T-helper 9 cell (primary cell): Measurements from ENCODE around the gene PLEKHG3.
"Not testable (repeated sequence)": the region's sequence is repeated elsewhere in the genome, so short reads cannot be mapped to it uniquely, and the experiment has no call there.

Source experiments
- DNase-seq: peaks from one replicate; pipeline ENCODE4 v3.0.0-alpha.2; 2020

PLEKHG3 gene

GRCh38 chr14:64688811-64689281, 15.4 kb upstream of the PLEKHG3 start:
- no peak for DNase-seq

GRCh38 chr14:64689289-64689688, 14.9 kb upstream of the PLEKHG3 start:
- no peak for DNase-seq

- not testable (repeated sequence) for DNase-seq
Observed at GRCh38 chr14:64690607-64691006, 13.6 kb upstream of the PLEKHG3 start.

GRCh38 chr14:64691376-64691775, 12.8 kb upstream of the PLEKHG3 start:
- DNase-seq: no peak

GRCh38 chr14:64692189-64692985, 11.8 kb upstream of the PLEKHG3 start:
- DNase-seq: no peak

GRCh38 chr14:64692986-64693809, 11.0 kb upstream of the PLEKHG3 start:
- no peak for DNase-seq

GRCh38 chr14:64693810-64694165, 10.4 kb upstream of the PLEKHG3 start:
- no peak for DNase-seq

GRCh38 chr14:64695071-64695470, 9.2 kb upstream of the PLEKHG3 start:
- no peak for DNase-seq

- DNase-seq: no peak
Observed at GRCh38 chr14:64696355-64696857, 7.8 kb upstream of the PLEKHG3 start.

GRCh38 chr14:64698903-64699302, 5.3 kb upstream of the PLEKHG3 start:
- DNase-seq: no peak

GRCh38 chr14:64700290-64700689, 3.9 kb upstream of the PLEKHG3 start:
- DNase-seq: no peak

GRCh38 chr14:64700894-64701293, 3.3 kb upstream of the PLEKHG3 start:
- DNase-seq: no peak

- no peak for DNase-seq
Observed at GRCh38 chr14:64701660-64702059, 2.6 kb upstream of the PLEKHG3 start.

GRCh38 chr14:64702493-64703394, 1.5 kb upstream of the PLEKHG3 start:
- DNase-seq: peak; percentile 40

GRCh38 chr14:64703395-64704142, 655 bp upstream of the PLEKHG3 start:
- DNase-seq: no peak

- no peak for DNase-seq
Observed at GRCh38 chr14:64704743-64705380, 638 bp downstream of the PLEKHG3 start.

- DNase-seq: peak; percentile 33
Observed at GRCh38 chr14:64705381-64706118, 1.3 kb downstream of the PLEKHG3 start.

GRCh38 chr14:64706119-64706592, 1.9 kb downstream of the PLEKHG3 start:
- DNase-seq: no peak

- no peak for DNase-seq
Observed at GRCh38 chr14:64706593-64707193, 2.5 kb downstream of the PLEKHG3 start.

- no peak for DNase-seq
Observed at GRCh38 chr14:64707661-64708060, 3.4 kb downstream of the PLEKHG3 start.
